Subcutaneous abdominal adipose tissue (tissue), 5 donors: ENCODE results near the gene ITGA11.
A peak's percentile ranks its signal among the peaks of the same experiment; 100 is the strongest.

Experiments used
- H3K27ac ChIP-seq: one replicate; pipeline ENCODE4 v1.7.0; 2013; ENCODE audit warnings: low read depth, mild to moderate bottlenecking, inconsistent platforms, low read length, moderate library complexity
- H3K27me3 ChIP-seq, 5 donors: one replicate each; pipeline ENCODE4 v1.7.0; 2013; ENCODE audit warnings: low read length in 5 of 5, inconsistent platforms in 1 of 5; ENCODE audit not compliant: control insufficient read depth in 5 of 5, insufficient read depth in 4 of 5
- H3K36me3 ChIP-seq, 5 donors: one replicate each; pipeline ENCODE4 v1.7.0; 2013; ENCODE audit warnings: low read length in 5 of 5; ENCODE audit not compliant: control insufficient read depth in 5 of 5, insufficient read depth in 5 of 5
- H3K4me1 ChIP-seq, 5 donors: one replicate each; pipeline ENCODE4 v1.7.0; 2013; ENCODE audit warnings: low read length in 5 of 5, mild to moderate bottlenecking in 3 of 5, moderate library complexity in 1 of 5; ENCODE audit not compliant: control insufficient read depth in 5 of 5, insufficient read depth in 5 of 5
- H3K4me3 ChIP-seq, 5 donors: one replicate each; pipeline ENCODE4 v1.7.0; 2013; ENCODE audit warnings: low read length in 5 of 5, low read depth in 1 of 5
- H3K9ac ChIP-seq, 5 donors: one replicate each; pipeline ENCODE4 v1.7.0; 2013; ENCODE audit warnings: low read length in 5 of 5, mild to moderate bottlenecking in 4 of 5, moderate library complexity in 3 of 5
- H3K9me3 ChIP-seq, 5 donors: one replicate each; pipeline ENCODE4 v1.7.0; 2013; ENCODE audit warnings: low read length in 5 of 5; ENCODE audit not compliant: control insufficient read depth in 5 of 5
- donor health status: healthy.
- donor health status: healthy.
- donor health status: healthy.
- donor health status: healthy.
- donor health status: healthy.

Gene ITGA11

DNA sequence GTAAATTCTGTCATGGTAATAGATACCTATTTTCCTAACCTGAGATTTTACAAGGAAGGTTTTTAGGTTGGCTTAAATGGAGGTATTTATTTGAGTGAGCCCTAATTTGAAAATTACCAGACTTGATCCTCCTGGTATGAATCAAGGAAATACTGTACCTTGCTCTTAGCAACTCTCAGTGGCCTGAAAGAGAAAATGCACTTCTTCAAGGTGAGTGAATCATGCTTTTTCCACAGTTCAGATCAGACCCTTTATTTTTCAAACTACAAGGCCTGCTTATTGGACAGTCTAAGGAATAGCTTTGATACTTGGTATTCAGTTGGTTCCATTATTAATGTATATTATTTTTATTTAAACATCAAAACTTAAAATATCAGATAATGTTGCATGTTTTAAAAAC, 139.0 kb downstream of the ITGA11 start:
- H3K27me3 ChIP-seq = no peaks in the 10 kb centered on the region
- H3K36me3 ChIP-seq = peaks cover 13 to 29% (median 22%) of the 10 kb centered on the region in 5 donors
- no peaks in the 10 kb centered on the region for H3K9me3 ChIP-seq
- H3K9ac ChIP-seq = peak overlapping the region in 1 of 5 donors; percentile 34
- H3K4me3 ChIP-seq = no peak overlapping the region
- H3K27ac ChIP-seq = no peak overlapping the region
- peaks cover 0 to 25% (median 6%) of the 10 kb centered on the region in 5 donors for H3K4me1 ChIP-seq

DNA sequence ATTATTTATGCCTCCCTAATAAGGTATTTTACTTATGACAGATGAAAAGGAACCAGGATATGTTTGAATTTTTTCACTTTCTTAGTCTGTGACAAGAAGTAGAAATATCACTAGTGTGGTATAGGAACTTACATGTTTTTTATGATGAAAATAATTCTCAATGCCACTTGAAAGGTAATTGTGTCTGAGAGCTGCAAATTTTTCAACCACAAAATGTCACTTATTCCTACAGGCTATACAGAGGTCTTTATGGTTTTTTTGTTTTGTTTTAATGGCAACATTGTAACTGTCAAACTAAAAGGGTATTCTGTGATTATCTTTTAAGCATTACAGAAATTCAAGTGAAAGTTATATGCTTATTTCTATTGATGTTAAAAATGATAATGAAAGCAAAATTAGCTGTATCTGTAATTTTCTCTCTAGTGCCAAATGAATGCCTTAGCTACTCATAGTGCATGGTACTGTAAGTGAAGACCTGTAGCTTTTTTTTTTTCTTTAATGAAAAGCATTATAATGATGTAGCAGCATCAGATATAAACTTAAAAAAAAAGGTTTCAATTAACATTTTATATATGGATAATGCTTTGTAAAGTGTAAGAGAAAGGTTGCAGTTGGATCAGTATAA, 139.7 kb downstream of the ITGA11 start:
- no peaks in the 10 kb centered on the region for H3K27me3 ChIP-seq
- no peak overlapping the region for H3K27ac ChIP-seq
- peaks cover 13 to 29% (median 22%) of the 10 kb centered on the region in 5 donors for H3K36me3 ChIP-seq
- H3K9ac ChIP-seq = peak overlapping the region in 1 of 5 donors; percentile 34
- no peaks in the 10 kb centered on the region for H3K9me3 ChIP-seq
- no peak overlapping the region for H3K4me3 ChIP-seq
- peaks cover 0 to 25% (median 7%) of the 10 kb centered on the region in 5 donors for H3K4me1 ChIP-seq

DNA sequence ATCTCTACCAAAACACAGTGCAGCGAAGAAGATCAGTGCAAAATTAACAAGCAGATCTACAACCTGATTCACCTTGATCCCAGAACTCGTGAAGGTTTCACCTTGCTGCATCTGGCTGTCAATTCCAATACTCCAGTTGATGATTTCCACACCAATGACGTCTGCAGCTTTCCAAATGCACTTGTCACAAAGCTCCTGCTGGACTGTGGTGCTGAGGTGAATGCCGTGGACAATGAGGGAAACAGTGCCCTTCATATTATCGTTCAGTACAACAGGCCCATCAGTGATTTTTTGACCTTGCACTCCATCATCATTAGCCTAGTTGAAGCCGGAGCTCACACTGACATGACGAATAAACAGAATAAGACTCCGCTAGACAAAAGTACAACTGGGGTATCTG, 141.2 kb downstream of the ITGA11 start:
- H3K9ac ChIP-seq = no peak overlapping the region
- H3K36me3 ChIP-seq = peaks cover 13 to 29% (median 22%) of the 10 kb centered on the region in 5 donors
- H3K27me3 ChIP-seq = no peaks in the 10 kb centered on the region
- H3K9me3 ChIP-seq = no peaks in the 10 kb centered on the region
- no peak overlapping the region for H3K4me3 ChIP-seq
- no peak overlapping the region for H3K27ac ChIP-seq
- H3K4me1 ChIP-seq = peaks cover 0 to 27% (median 7%) of the 10 kb centered on the region in 5 donors

DNA sequence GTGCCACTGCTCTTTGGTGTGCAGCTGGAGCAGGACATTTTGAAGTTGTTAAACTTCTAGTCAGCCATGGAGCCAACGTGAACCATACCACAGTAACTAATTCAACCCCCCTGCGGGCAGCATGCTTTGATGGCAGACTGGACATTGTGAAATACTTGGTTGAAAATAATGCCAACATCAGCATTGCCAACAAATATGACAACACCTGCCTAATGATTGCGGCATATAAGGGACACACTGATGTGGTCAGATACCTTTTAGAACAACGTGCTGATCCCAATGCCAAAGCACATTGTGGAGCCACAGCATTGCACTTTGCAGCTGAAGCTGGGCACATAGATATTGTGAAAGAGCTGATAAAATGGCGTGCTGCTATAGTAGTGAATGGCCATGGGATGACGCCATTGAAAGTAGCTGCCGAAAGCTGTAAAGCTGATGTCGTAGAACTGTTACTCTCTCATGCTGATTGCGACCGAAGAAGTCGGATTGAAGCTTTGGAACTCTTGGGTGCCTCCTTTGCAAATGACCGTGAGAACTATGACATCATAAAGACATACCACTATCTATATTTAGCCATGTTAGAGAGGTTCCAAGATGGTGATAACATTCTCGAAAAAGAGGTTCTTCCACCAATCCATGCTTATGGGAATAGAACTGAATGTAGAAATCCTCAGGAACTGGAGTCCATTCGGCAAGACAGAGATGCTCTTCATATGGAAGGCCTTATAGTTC, 142.2 kb downstream of the ITGA11 start:
- peaks cover 19 to 31% (median 24%) of the 10 kb centered on the region in 5 donors for H3K36me3 ChIP-seq
- no peak overlapping the region for H3K27ac ChIP-seq
- no peaks in the 10 kb centered on the region for H3K27me3 ChIP-seq
- no peak overlapping the region for H3K4me3 ChIP-seq
- no peak overlapping the region for H3K9ac ChIP-seq
- H3K4me1 ChIP-seq = peaks cover 0 to 27% (median 8%) of the 10 kb centered on the region in 5 donors
- no peaks in the 10 kb centered on the region for H3K9me3 ChIP-seq

DNA sequence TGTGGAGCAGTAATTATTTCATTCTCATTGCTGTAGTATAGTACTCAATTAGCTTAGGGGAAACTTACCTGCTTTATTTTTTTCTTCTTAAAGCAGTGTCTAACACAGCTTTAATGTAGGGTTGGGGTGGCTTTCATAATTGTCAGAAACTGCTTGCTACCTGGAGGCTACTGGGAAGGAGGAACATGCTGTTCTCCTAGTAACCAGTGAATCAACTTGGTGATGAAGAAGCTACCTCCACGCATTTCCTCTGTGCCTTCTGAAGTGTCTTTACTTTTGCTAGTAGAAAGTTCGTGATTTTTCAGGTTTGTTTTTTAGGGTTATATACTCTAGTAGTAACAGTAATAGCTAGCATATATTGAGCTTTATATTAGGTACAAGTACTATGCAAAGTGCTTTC, 142.9 kb downstream of the ITGA11 start:
- no peak overlapping the region for H3K4me3 ChIP-seq
- peaks cover 19 to 36% (median 28%) of the 10 kb centered on the region in 5 donors for H3K36me3 ChIP-seq
- no peaks in the 10 kb centered on the region for H3K9me3 ChIP-seq
- H3K9ac ChIP-seq = no peak overlapping the region
- H3K4me1 ChIP-seq = peaks cover 0 to 26% (median 8%) of the 10 kb centered on the region in 5 donors
- no peaks in the 10 kb centered on the region for H3K27me3 ChIP-seq
- H3K27ac ChIP-seq = no peak overlapping the region

DNA sequence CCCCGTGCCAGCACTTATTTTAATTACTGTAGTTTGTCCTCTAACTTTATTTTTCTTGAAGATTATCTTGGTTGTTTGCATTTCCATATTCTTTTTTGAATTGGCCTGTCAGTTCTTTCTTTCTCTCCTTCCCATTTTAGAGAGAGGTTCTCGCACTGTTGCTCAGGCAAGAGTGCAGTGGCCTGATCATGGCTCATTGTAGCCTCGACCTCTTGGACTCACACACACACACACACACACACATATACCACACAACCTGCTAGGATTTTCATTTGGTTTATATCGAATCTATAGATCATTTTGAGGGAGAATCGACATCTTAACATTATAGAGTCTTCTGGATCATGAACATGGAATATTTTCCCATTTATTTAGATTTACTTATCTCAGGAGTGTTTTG, 145.7 kb downstream of the ITGA11 start:
- Histone ChIP-seq H3K36me3 (peaks cover 19 to 28% (median 23%) of the 10 kb centered on the region in 5 donors), H3K4me1 (peaks cover 0 to 36% (median 17%) of the 10 kb centered on the region in 5 donors), H3K9me3 (no peaks in the 10 kb centered on the region), H3K27ac (no peak overlapping the region), H3K9ac (peak overlapping the region in 1 of 5 donors; percentile 39), H3K27me3 (no peaks in the 10 kb centered on the region), H3K4me3 (no peak overlapping the region)

DNA sequence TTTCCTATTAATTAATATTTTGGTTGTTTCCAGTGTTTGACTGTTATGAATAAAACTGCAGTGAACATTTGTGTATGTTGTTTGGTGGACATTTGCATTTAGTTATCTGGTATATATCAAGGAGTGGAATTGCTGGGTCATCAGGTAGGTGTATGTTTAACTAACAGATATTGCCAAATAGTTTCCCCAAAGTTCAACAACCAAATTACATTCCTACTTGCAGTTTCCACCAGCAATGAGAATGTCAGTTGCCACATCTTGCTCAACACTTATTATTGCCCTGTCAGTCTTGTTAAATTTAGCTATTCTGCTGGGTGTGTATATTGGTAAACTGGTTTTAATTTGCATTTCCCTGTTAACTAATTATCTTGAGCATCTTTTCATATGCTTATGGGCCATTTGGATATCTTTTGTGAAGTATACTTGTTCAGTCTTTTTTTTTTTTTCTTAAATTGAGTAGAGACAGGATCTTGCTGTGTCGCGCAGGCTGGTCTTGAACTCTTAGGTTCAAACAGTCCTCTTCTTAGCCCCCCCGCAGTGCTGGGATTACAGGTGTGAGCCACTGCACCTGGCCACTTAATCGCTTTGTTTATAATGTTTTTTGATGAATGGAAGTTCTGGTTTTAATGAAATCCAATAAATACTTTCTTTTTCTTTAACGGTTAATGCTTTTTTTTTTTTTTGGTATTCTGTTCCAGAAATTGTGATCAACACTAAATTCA, 146.5 kb downstream of the ITGA11 start:
- H3K4me3 ChIP-seq = no peak overlapping the region
- H3K4me1 ChIP-seq = peaks cover 3 to 44% (median 26%) of the 10 kb centered on the region in 5 donors
- no peak overlapping the region for H3K27ac ChIP-seq

DNA sequence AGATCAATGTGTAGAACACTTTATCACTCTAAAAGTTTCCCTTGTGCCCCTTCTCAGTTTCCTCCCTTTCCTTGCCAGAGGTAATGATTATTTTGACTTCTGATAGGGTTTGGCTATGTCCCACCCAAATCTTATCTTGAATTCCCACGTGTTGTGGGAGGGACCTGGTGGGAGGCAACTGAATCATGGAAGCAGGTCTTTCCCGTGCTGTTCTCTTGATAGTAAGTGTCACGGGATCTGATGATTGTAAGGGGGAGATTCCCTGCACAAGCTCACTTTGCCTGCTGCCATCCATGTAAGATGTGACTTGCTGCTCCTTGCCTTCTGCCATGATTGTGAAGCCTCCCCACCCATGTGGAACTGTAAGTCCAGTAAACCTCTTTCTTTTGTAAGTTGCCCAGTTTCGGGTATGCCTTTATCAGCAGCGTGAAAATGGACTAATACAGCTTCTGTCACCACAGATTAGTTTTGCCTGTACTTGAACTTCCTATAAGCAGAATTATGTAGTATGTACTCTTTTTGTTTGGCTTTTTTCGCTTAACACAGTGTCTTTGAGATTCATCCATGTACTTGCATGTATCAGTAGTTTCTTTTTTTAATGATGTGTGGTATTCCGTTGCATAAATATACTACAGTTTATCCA, 147.2 kb downstream of the ITGA11 start:
- Histone ChIP-seq H3K4me1 (peaks cover 9 to 51% (median 32%) of the 10 kb centered on the region in 5 donors), H3K36me3 (peaks cover 5 to 15% (median 8%) of the 10 kb centered on the region in 5 donors), H3K9me3 (no peaks in the 10 kb centered on the region), H3K9ac (no peak overlapping the region), H3K27me3 (no peaks in the 10 kb centered on the region), H3K27ac (no peak overlapping the region), H3K4me3 (no peak overlapping the region)

More for the DNA sequence above, 146.5 kb downstream of the ITGA11 start:
- Histone ChIP-seq H3K36me3 (peaks cover 11 to 19% (median 15%) of the 10 kb centered on the region in 5 donors), H3K27me3 (no peaks in the 10 kb centered on the region), H3K9me3 (no peaks in the 10 kb centered on the region), H3K9ac (no peak overlapping the region)

DNA sequence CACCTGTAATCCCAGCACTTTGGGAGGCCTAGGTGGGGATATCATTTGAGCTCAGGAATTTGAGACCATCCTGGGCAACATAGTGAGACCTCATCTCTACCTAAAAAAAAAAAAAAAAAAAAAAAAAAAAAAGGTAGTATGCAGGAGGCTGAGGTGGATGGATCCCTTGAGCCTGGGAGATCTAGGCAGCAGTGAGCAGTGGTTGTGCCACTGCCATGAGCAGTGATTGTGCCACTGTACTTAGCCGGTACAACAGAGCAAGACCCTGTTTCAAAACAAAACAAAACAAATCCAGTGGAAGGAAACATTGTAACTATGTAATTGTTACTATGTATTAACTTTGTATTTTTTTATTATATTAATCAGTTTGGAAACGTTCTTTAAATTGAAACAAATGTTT, 148.6 kb downstream of the ITGA11 start:
- peaks cover 12 to 53% (median 46%) of the 10 kb centered on the region in 5 donors for H3K4me1 ChIP-seq
- H3K36me3 ChIP-seq = peaks cover 2 to 8% (median 6%) of the 10 kb centered on the region in 5 donors
- H3K9ac ChIP-seq = no peak overlapping the region
- no peaks in the 10 kb centered on the region for H3K27me3 ChIP-seq
- no peak overlapping the region for H3K27ac ChIP-seq
- no peaks in the 10 kb centered on the region for H3K9me3 ChIP-seq
- no peak overlapping the region for H3K4me3 ChIP-seq
